Measurements from ENCODE around the gene COX4I2. TPM values are rescaled to one million over a fixed set of nuclear protein-coding genes. Genes with fewer than 3 reads are reported as not detected.

The COX4I2 gene
- total RNA-seq, 1 donor from 2014 or later, result 0.34 TPM

- Mint-ChIP-seq H3K4me1 (peaks cover under 1% of the 10 kb centered on the region), H3K27me3 (ENCODE audit: low read depth) (no peaks in the 10 kb centered on the region), H3K27ac (no peak overlapping the region), H3K9me3 (no peaks in the 10 kb centered on the region), H3K36me3 (peaks cover 11% of the 10 kb centered on the region), H3K4me3 (no peak overlapping the region)
- no peak for DNase-seq (ENCODE audit: low spot score in 2 of 2, unreplicated experiment in 2 of 2)
- no peak for TF ChIP-seq CTCF (IDR thresholded peaks at IDR 0.05; ENCODE audit: unreplicated experiment)
Observed at GRCh38 chr20:31669876-31670275, 32.2 kb downstream of the COX4I2 start.

GRCh38 chr20:31670371-31671228 lies 32.9 kb downstream of the COX4I2 start:
- DNase-seq (ENCODE audit: low spot score in 2 of 2, unreplicated experiment in 2 of 2), result no peak
- Mint-ChIP-seq H3K36me3 (peaks cover 10% of the 10 kb centered on the region), H3K9me3 (no peaks in the 10 kb centered on the region), H3K27ac (no peak overlapping the region), H3K27me3 (ENCODE audit: low read depth) (no peaks in the 10 kb centered on the region), H3K4me3 (no peak overlapping the region), H3K4me1 (peaks cover 7% of the 10 kb centered on the region)
- no peak for TF ChIP-seq CTCF (IDR thresholded peaks at IDR 0.05; ENCODE audit: unreplicated experiment)

- no peak for TF ChIP-seq CTCF (IDR thresholded peaks at IDR 0.05; ENCODE audit: unreplicated experiment)
- Mint-ChIP-seq H3K27me3 (ENCODE audit: low read depth) (no peaks in the 10 kb centered on the region), H3K36me3 (peaks cover 4% of the 10 kb centered on the region), H3K27ac (no peak overlapping the region), H3K4me3 (no peak overlapping the region), H3K9me3 (no peaks in the 10 kb centered on the region), H3K4me1 (peaks cover 15% of the 10 kb centered on the region)
- DNase-seq (ENCODE audit: low spot score in 2 of 2, unreplicated experiment in 2 of 2), result no peak
Observed at GRCh38 chr20:31671324-31671723, 33.6 kb downstream of the COX4I2 start.

GRCh38 chr20:31673435-31673834 lies 35.7 kb downstream of the COX4I2 start:
- DNase-seq (ENCODE audit: low spot score in 2 of 2, unreplicated experiment in 2 of 2), result no peak

GRCh38 chr20:31673943-31674463 lies 36.3 kb downstream of the COX4I2 start:
- H3K27me3 Mint-ChIP-seq (ENCODE audit: low read depth), result no peaks in the 10 kb centered on the region
- H3K9me3 Mint-ChIP-seq, result no peaks in the 10 kb centered on the region
- peaks cover 7% of the 10 kb centered on the region for H3K36me3 Mint-ChIP-seq
- no peak overlapping the region for H3K4me3 Mint-ChIP-seq
- peaks cover 36% of the 10 kb centered on the region for H3K4me1 Mint-ChIP-seq
- no peak for DNase-seq (ENCODE audit: low spot score in 2 of 2, unreplicated experiment in 2 of 2)
- no peak overlapping the region for H3K27ac Mint-ChIP-seq
- no peak for TF ChIP-seq CTCF (IDR thresholded peaks at IDR 0.05; ENCODE audit: unreplicated experiment)

More at GRCh38 chr20:31673435-31673834, 35.7 kb downstream of the COX4I2 start:
- Mint-ChIP-seq H3K9me3 (no peaks in the 10 kb centered on the region), H3K4me1 (peaks cover 31% of the 10 kb centered on the region), H3K27me3 (ENCODE audit: low read depth) (no peaks in the 10 kb centered on the region), H3K27ac (no peak overlapping the region), H3K4me3 (no peak overlapping the region), H3K36me3 (peaks cover 6% of the 10 kb centered on the region)
- no peak for TF ChIP-seq CTCF (IDR thresholded peaks at IDR 0.05; ENCODE audit: unreplicated experiment)
